ENCODE results near the gene MAP3K12. TPM values are rescaled to one million over a fixed set of nuclear protein-coding genes. Genes with fewer than 3 reads are reported as not detected.

The MAP3K12 gene
- total and polyA plus RNA-seq, 2 of the 4 experiments (the other 2 are of a cell fraction): 29.0 to 52.5 TPM

DNA sequence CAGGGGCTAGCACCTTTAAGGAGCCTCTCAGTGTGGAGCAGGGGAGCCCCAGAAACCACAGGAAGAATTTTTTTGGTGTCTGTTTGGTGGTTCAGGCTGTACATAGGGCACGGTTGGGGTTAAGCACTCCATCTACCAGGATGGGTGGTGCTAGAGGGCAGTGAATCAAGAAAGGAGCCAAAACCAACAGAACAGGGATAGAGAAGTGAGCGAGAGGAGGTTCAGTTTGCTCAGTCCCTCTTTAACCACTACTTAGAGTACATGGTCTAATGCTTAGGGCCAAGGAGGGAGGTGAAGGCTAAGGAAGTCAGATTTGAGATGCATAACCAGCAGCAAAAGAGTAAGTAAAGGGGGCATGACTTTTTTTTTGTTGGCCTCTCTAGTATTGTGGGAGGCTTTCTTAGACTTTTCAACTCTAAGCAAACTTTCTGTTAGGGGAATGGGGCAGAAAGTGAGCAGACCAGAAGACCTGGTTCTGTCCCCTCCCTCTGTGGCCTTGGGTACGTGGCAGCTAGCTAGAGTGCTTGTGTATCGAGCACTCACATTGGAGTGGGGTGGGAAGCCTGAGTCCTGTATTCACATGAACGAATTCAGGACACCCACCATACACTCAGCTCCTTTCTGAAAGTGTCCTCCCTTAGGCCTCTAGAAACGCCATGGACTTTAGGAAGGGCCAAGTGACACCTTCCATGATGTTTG is 14.6 kb upstream of the MAP3K12 start:
- BruUV-seq (replicated peaks): no TSS peak
- H3K4me2 ChIP-seq (ENCODE audit: low read depth, low read length): no peak overlapping the region
- H3K36me3 ChIP-seq (ENCODE audit: control insufficient read depth, insufficient read depth, low read length): peaks cover 43% of the 10 kb centered on the region
- no peaks in the 10 kb centered on the region for H3K4me1 ChIP-seq (ENCODE audit: control insufficient read depth, insufficient read depth, low read length)
- no peaks in the 10 kb centered on the region for H3K9me1 ChIP-seq (ENCODE audit: insufficient read depth, low read length)
- dilution Hi-C loops (cut with HindIII; ENCODE audit: low sequenced_read_pairs, unreplicated experiment) (no loop called here), intact Hi-C loops (cut with micrococcal nuclease) (no loop called here), in situ Hi-C loops (cut with MboI; ENCODE audit: low sequenced_read_pairs) (loop anchor here (10.0 kb wide), 1 partner anchor 299 kb away; no protein-coding TSS in a partner anchor)
- no peak overlapping the region for H2AFZ ChIP-seq (replicated peaks; ENCODE audit: low read length, poor library complexity)
- no peak overlapping the region for H3K9ac ChIP-seq (ENCODE audit: low read depth, low read length)
- no peak overlapping the region for H3K23ac ChIP-seq (ENCODE audit: low read depth, low read length)
- no peak overlapping the region for H3K4ac ChIP-seq (ENCODE audit: low read depth, low read length)
- no peak overlapping the region for H3K14ac ChIP-seq (replicated peaks; ENCODE audit: low read depth, low read length)
- H4K8ac ChIP-seq (ENCODE audit: low read depth in 2 of 2, low read length in 2 of 2): no peak overlapping the region
- ATAC-seq (ENCODE audit: low read depth): no peak
- no peak overlapping the region for H3K18ac ChIP-seq (ENCODE audit: low read depth, low read length)
- no peak overlapping the region for H4K91ac ChIP-seq (ENCODE audit: insufficient read depth, low read depth, low read length)
- no peak for DNase-seq
- no peak overlapping the region for H2AK9ac ChIP-seq (replicated peaks; ENCODE audit: low read depth, low read length, poor library complexity)
- TF ChIP-seq MAFK (IDR thresholded peaks at IDR 0.05; ENCODE audit: low read depth, low read length) (no peak), CHD1 (IDR thresholded peaks at IDR 0.05; ENCODE audit: low read depth, low read length) (no peak), RAD21 (IDR thresholded peaks at IDR 0.05; ENCODE audit: low read length) (no peak), NFE2L2 (IDR thresholded peaks at IDR 0.05; ENCODE audit: low read depth, low read length) (no peak), BHLHE40 (IDR thresholded peaks at IDR 0.05; ENCODE audit: low read depth, low read length) (no peak), RCOR1 (IDR thresholded peaks at IDR 0.05; ENCODE audit: insufficient replicate concordance, low read length) (no peak), USF2 (IDR thresholded peaks at IDR 0.05; ENCODE audit: low read depth, low read length) (no peak), MAZ (IDR thresholded peaks at IDR 0.05; ENCODE audit: borderline replicate concordance, low read depth, low read length) (no peak), SMC3 (IDR thresholded peaks at IDR 0.05; ENCODE audit: low read depth, low read length) (no peak), FOS (IDR thresholded peaks at IDR 0.05; ENCODE audit: low read depth, low read length) (no peak), POLR2A (IDR thresholded peaks at IDR 0.05; ENCODE audit: low read depth, low read length) (no peak), MXI1 (IDR thresholded peaks at IDR 0.05; ENCODE audit: borderline replicate concordance, low read depth, low read length) (no peak), RFX5 (IDR thresholded peaks at IDR 0.05; ENCODE audit: low read depth, low read length) (no peak), ELK1 (IDR thresholded peaks at IDR 0.05; ENCODE audit: borderline replicate concordance, low read depth, low read length) (no peak), CEBPB (IDR thresholded peaks at IDR 0.05; ENCODE audit: low read depth, low read length) (no peak)
- TF ChIP-seq, protein P1, sequence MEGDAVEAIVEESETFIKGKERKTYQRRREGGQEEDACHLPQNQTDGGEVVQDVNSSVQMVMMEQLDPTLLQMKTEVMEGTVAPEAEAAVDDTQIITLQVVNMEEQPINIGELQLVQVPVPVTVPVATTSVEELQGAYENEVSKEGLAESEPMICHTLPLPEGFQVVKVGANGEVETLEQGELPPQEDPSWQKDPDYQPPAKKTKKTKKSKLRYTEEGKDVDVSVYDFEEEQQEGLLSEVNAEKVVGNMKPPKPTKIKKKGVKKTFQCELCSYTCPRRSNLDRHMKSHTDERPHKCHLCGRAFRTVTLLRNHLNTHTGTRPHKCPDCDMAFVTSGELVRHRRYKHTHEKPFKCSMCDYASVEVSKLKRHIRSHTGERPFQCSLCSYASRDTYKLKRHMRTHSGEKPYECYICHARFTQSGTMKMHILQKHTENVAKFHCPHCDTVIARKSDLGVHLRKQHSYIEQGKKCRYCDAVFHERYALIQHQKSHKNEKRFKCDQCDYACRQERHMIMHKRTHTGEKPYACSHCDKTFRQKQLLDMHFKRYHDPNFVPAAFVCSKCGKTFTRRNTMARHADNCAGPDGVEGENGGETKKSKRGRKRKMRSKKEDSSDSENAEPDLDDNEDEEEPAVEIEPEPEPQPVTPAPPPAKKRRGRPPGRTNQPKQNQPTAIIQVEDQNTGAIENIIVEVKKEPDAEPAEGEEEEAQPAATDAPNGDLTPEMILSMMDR (conservative IDR thresholded peaks at IDR 0.05; ENCODE audit: low read depth, low read length): no peak
- no peak overlapping the region for H3K4me3 ChIP-seq (ENCODE audit: insufficient read depth, low read depth, low read length)
- H2BK5ac ChIP-seq (ENCODE audit: low read depth, low read length, poor library complexity, severe bottlenecking): no peak overlapping the region
- ChIA-PET POLR2A (ENCODE audit: unreplicated experiment) (no interaction called here), CTCF (no interaction called here)
- H2AK5ac ChIP-seq (ENCODE audit: low read depth, low read length): no peak overlapping the region
- H4K5ac ChIP-seq (ENCODE audit: low read depth, low read length): no peak overlapping the region
- H2BK15ac ChIP-seq (ENCODE audit: low read depth, low read length): no peak overlapping the region
- no peaks in the 10 kb centered on the region for H3K79me1 ChIP-seq (ENCODE audit: low read depth in 1 of 2, low read length in 2 of 2)
- whole genome bisulfite sequencing, 2 experiments (ENCODE audit: extremely low coverage in 2 of 2, insufficient read length in 1 of 2): 83% methylated on average over 1 of the region's 6 CpGs; no CpG with 5 or more reads in 1 of the 2 experiments
- no peaks in the 10 kb centered on the region for H3K9me3 ChIP-seq (ENCODE audit: control insufficient read depth, insufficient read depth, low read length)
- H4K20me1 ChIP-seq (ENCODE audit: insufficient read depth, low read length): no peaks in the 10 kb centered on the region
- no peak overlapping the region for H2BK120ac ChIP-seq (ENCODE audit: low read depth, low read length)
- no peaks in the 10 kb centered on the region for H3K27me3 ChIP-seq (ENCODE audit: control insufficient read depth, insufficient read depth, low read length)
- H2BK20ac ChIP-seq (ENCODE audit: low read depth, low read length): no peak overlapping the region
- no peak overlapping the region for H3K27ac ChIP-seq (ENCODE audit: insufficient read depth, low read length)
- H3K56ac ChIP-seq (ENCODE audit: extremely low read depth, insufficient read depth, low read length): no peak overlapping the region

All from IMR-90 (cell line).